HepG2 (cell line): ENCODE data around the gene TRIM66. TPM values are rescaled to one million over a fixed set of nuclear protein-coding genes. Genes with fewer than 3 reads are reported as not detected.

Experiments used
- AHDC1 ChIP-seq: sonication (generic); formaldehyde crosslinking; IDR thresholded peaks from 2 replicates; pipeline ENCODE4 v1.5.1; 2020; ENCODE audit warnings: mild to moderate bottlenecking, missing genetic modification reagents, borderline replicate concordance
- GATAD2A ChIP-seq: IDR thresholded peaks from 2 replicates; pipeline ENCODE4 v1.6.1; 2016
- HCFC1 ChIP-seq: fragments of 150-350 bp; IDR thresholded peaks from 2 replicates; pipeline ENCODE4 v1.6.1; 2014; ENCODE audit warnings: low read depth, low read length
- HOMEZ ChIP-seq: IDR thresholded peaks from 2 replicates; pipeline ENCODE4 v1.6.1; 2016; ENCODE audit warnings: low read depth
- JARID2 ChIP-seq: sonication (generic); formaldehyde crosslinking; IDR thresholded peaks from 2 replicates; pipeline ENCODE4 v1.8.1; 2023; ENCODE audit warnings: missing genetic modification reagents, inconsistent platforms; ENCODE audit not compliant: insufficient replicate concordance
- MAFG ChIP-seq: sonication (generic); formaldehyde crosslinking; IDR thresholded peaks from 2 replicates; pipeline ENCODE4 v1.5.1; 2020; ENCODE audit warnings: mild to moderate bottlenecking, missing genetic modification reagents
- NFE2L2 ChIP-seq: fragments of 150-350 bp; IDR thresholded peaks from 2 replicates; pipeline ENCODE4 v1.6.1; 2014; ENCODE audit warnings: low read length
- NR2F6 ChIP-seq, 2 experiments: IDR thresholded peaks; 2 replicates each; pipeline ENCODE4 v1.6.1; 2016; ENCODE audit warnings: antibody characterized with exemption in 1 of 2, mild to moderate bottlenecking in 1 of 2
- SETDB1 ChIP-seq: sonication (generic); formaldehyde crosslinking; IDR thresholded peaks from 2 replicates; pipeline ENCODE4 v1.5.1; 2020; ENCODE audit warnings: missing genetic modification reagents, mild to moderate bottlenecking, borderline replicate concordance
- TEF ChIP-seq: sonication (generic); formaldehyde crosslinking; IDR thresholded peaks from 2 replicates; pipeline ENCODE4 v1.5.0; 2020; ENCODE audit warnings: missing genetic modification reagents
- ZBTB14 ChIP-seq: sonication (generic); formaldehyde crosslinking; IDR thresholded peaks from 2 replicates; pipeline ENCODE4 v1.4.0; 2020; ENCODE audit warnings: missing genetic modification reagents
- ZGPAT ChIP-seq: IDR thresholded peaks from 2 replicates; pipeline ENCODE4 v1.6.1; 2016; ENCODE audit warnings: mild to moderate bottlenecking
- ZKSCAN8 ChIP-seq: IDR thresholded peaks from 2 replicates; pipeline ENCODE4 v1.6.1; 2016; ENCODE audit warnings: borderline replicate concordance, missing genetic modification reagents, missing compliant biosample characterization
- ZNF383 ChIP-seq: sonication (generic); formaldehyde crosslinking; IDR thresholded peaks from 2 replicates; pipeline ENCODE4 v1.4.0; 2020; ENCODE audit warnings: missing genetic modification reagents, mild to moderate bottlenecking, borderline replicate concordance
- ZNF530 ChIP-seq: sonication (generic); formaldehyde crosslinking; IDR thresholded peaks from 2 replicates; pipeline ENCODE4 v1.5.0; 2020; ENCODE audit warnings: low read depth, mild to moderate bottlenecking, missing genetic modification reagents
- ZNF543 ChIP-seq: sonication (generic); formaldehyde crosslinking; IDR thresholded peaks from 2 replicates; pipeline ENCODE4 v1.4.0; 2020; ENCODE audit warnings: mild to moderate bottlenecking, missing genetic modification reagents
- ZNF660 ChIP-seq: sonication (generic); formaldehyde crosslinking; IDR thresholded peaks from 2 replicates; pipeline ENCODE4 v1.5.1; 2020; ENCODE audit warnings: mild to moderate bottlenecking, low read depth, missing genetic modification reagents, borderline replicate concordance
- ZNF83 ChIP-seq: sonication (generic); formaldehyde crosslinking; IDR thresholded peaks from 2 replicates; pipeline ENCODE4 v1.4.0; 2020; ENCODE audit warnings: missing genetic modification reagents, mild to moderate bottlenecking, borderline replicate concordance
- polyA plus RNA-seq, 8 experiments: library from polyadenylated mRNA; depleted of rRNA in 3 of 8; stranded (reverse) in 7 of 8; unstranded in 1 of 8; fragments of >200 nt; fragmentation: Illumina TruSeq in 4 of 8; extraction: Trizol in 4 of 8; gene quantifications; 2 replicates each; pipeline versions ENCODE4 v1.2.1 to v1.2.3, GENCODE V29; 2011 to 2016; ENCODE audit warnings: low read depth in 4 of 8, missing spikeins in 1 of 8, mixed read lengths in 1 of 8; ENCODE audit not compliant: insufficient read depth in 1 of 8
- total RNA-seq, 5 experiments: library from RNA; depleted of rRNA; stranded (reverse); fragments of >200 nt; fragmentation: Illumina TruSeq; extraction: Trizol; gene quantifications; 2 replicates each; pipeline ENCODE4 v1.2.3, GENCODE V29; 2016; ENCODE audit warnings: low read depth in 1 of 5

Gene TRIM66
- total and polyA plus RNA-seq, 2 of the 13 experiments (the other 11 are each of a cell fraction or from before 2014, with no cell fraction given), result 4.9 to 6.1 TPM

- TF ChIP-seq ZGPAT (CRISPR knock-in tag), result peak; percentile 70
- no peak for TF ChIP-seq SETDB1 (CRISPR knock-in tag)
- no peak for TF ChIP-seq ZNF530 (CRISPR knock-in tag)
- TF ChIP-seq ZNF83, result no peak
- TF ChIP-seq ZNF383 (CRISPR knock-in tag), result no peak
- peak; percentile 42; the same call in 1 of the 2 replicates for TF ChIP-seq ZNF543
- TF ChIP-seq GATAD2A (CRISPR knock-in tag), result no peak; the same call in 1 of the 2 replicates
- TF ChIP-seq MAFG (CRISPR knock-in tag), result no peak
- TF ChIP-seq TEF, result no peak
- peak; percentile 58; the same call in 1 of the 2 replicates for TF ChIP-seq AHDC1 (CRISPR knock-in tag)
- no peak for TF ChIP-seq NFE2L2
- TF ChIP-seq ZNF660 (CRISPR knock-in tag), result peak; percentile 54; the same call in 1 of the 2 replicates
- 0 out of 2 replicates have a peak, but pooled peaks have one; percentile 5 for TF ChIP-seq HOMEZ (CRISPR knock-in tag)
- TF ChIP-seq NR2F6 (IDR thresholded peaks at IDR 0.05), result no peak
- TF ChIP-seq NR2F6 (CRISPR knock-in tag; IDR thresholded peaks at IDR 0.05), result 0 out of 2 replicates have a peak, but pooled peaks have one; percentile 9
- TF ChIP-seq ZKSCAN8 (CRISPR knock-in tag), result no peak
- TF ChIP-seq JARID2 (CRISPR knock-in tag), result no peak
- TF ChIP-seq HCFC1, result peak; percentile 61
- TF ChIP-seq ZBTB14 (CRISPR knock-in tag), result no peak
Measured at GRCh38 chr11:8682303-8683114, at the start of gene TRIM66, which contains the start of gene RPL27A (continued).
